ENCODE results near the gene RABL3.

DNA sequence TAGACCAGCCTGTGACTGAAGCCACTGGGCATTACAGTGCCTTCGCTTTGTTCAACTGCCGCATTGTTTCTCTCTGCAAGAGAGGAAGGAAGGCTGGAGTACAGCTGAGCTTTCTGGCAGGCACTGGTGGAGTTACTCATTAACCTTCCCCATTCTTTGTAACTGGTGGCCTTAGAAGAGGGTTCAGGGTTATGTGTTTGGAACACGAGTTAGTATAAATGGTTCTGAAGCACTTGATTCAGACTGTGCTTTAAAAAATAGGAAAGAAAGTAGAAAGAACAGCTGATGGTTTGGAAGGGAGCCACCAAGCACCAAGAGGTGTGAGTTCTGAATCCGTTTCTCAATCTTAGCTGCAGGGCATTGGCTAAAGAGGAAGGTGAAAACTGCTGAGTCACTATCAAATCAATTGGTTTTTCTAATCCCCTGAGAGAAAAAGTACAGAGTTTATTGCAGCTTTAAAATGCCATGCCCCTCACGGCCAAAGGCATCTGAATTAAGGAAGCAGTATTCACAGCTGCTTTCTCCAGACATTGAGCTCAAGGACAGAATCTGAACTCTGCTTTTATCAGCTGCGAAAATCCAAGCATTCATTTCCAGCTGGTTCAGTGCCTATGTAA is 63.9 kb downstream of the RABL3 start:
- TF ChIP-seq TAF1 (IDR thresholded peaks at IDR 0.05; ENCODE audit: borderline replicate concordance, low read depth, low read length), result no peak
- no peak for TF ChIP-seq POLR2A (IDR thresholded peaks at IDR 0.05; ENCODE audit: low read depth, low read length)

Data from GM12892 (cell line).